ENCODE results near the gene MRPL16. TPM values are rescaled to one million over a fixed set of nuclear protein-coding genes. Genes with fewer than 3 reads are reported as not detected.

Gene MRPL16
- total RNA-seq, 1 donor from 2014 or later: 42.0 TPM

- Mint-ChIP-seq H3K4me1 (ENCODE audit: unreplicated experiment) (peaks cover 19% of the 10 kb centered on the region), H3K4me3 (ENCODE audit: unreplicated experiment) (no peak overlapping the region), H3K27ac (ENCODE audit: unreplicated experiment) (no peak overlapping the region)
These were observed 50.7 kb downstream of the MRPL16 start for GRCh38 chr11:59759900-59760299.

GRCh38 chr11:59758401-59759037 is 52.1 kb downstream of the MRPL16 start:
- no peak overlapping the region for H3K4me3 Mint-ChIP-seq (ENCODE audit: unreplicated experiment)
- no peak for TF ChIP-seq CTCF (IDR thresholded peaks at IDR 0.05)
- no peak overlapping the region for H3K27ac Mint-ChIP-seq (ENCODE audit: unreplicated experiment)
- DNase-seq (ENCODE audit: extremely low spot score, unreplicated experiment): no peak
- H3K36me3 Mint-ChIP-seq (ENCODE audit: unreplicated experiment): peaks cover 3% of the 10 kb centered on the region
- no peaks in the 10 kb centered on the region for H3K27me3 Mint-ChIP-seq (ENCODE audit: unreplicated experiment)
- H3K4me1 Mint-ChIP-seq (ENCODE audit: unreplicated experiment): peaks cover 21% of the 10 kb centered on the region
- H3K9me3 Mint-ChIP-seq (ENCODE audit: unreplicated experiment): no peaks in the 10 kb centered on the region

More at GRCh38 chr11:59759900-59760299, 50.7 kb downstream of the MRPL16 start:
- no peaks in the 10 kb centered on the region for H3K27me3 Mint-ChIP-seq (ENCODE audit: unreplicated experiment)
- no peaks in the 10 kb centered on the region for H3K9me3 Mint-ChIP-seq (ENCODE audit: unreplicated experiment)
- H3K36me3 Mint-ChIP-seq (ENCODE audit: unreplicated experiment): peaks cover 3% of the 10 kb centered on the region
- no peak for DNase-seq (ENCODE audit: extremely low spot score, unreplicated experiment)
- TF ChIP-seq CTCF (IDR thresholded peaks at IDR 0.05): no peak

GRCh38 chr11:59756845-59757244 is 53.7 kb downstream of the MRPL16 start:
- Mint-ChIP-seq H3K27me3 (ENCODE audit: unreplicated experiment) (no peaks in the 10 kb centered on the region), H3K4me3 (ENCODE audit: unreplicated experiment) (peak overlapping the region; percentile 78), H3K4me1 (ENCODE audit: unreplicated experiment) (peaks cover 21% of the 10 kb centered on the region), H3K36me3 (ENCODE audit: unreplicated experiment) (peaks cover 3% of the 10 kb centered on the region), H3K9me3 (ENCODE audit: unreplicated experiment) (no peaks in the 10 kb centered on the region), H3K27ac (ENCODE audit: unreplicated experiment) (no peak overlapping the region)
- no peak for TF ChIP-seq CTCF (IDR thresholded peaks at IDR 0.05)
- no peak for DNase-seq (ENCODE audit: extremely low spot score, unreplicated experiment)

GRCh38 chr11:59756558-59756840 is 54.1 kb downstream of the MRPL16 start:
- DNase-seq (ENCODE audit: extremely low spot score, unreplicated experiment): no peak
- no peaks in the 10 kb centered on the region for H3K9me3 Mint-ChIP-seq (ENCODE audit: unreplicated experiment)
- no peak for TF ChIP-seq CTCF (IDR thresholded peaks at IDR 0.05)
- peak overlapping the region; percentile 79 for H3K27ac Mint-ChIP-seq (ENCODE audit: unreplicated experiment)
- peak overlapping the region; percentile 78 for H3K4me3 Mint-ChIP-seq (ENCODE audit: unreplicated experiment)
- H3K27me3 Mint-ChIP-seq (ENCODE audit: unreplicated experiment): no peaks in the 10 kb centered on the region
- H3K36me3 Mint-ChIP-seq (ENCODE audit: unreplicated experiment): peaks cover 3% of the 10 kb centered on the region
- H3K4me1 Mint-ChIP-seq (ENCODE audit: unreplicated experiment): peaks cover 21% of the 10 kb centered on the region

Other genes starting within 250 kb of the MRPL16 start
- gene OSBP, start 195.0 kb downstream of the MRPL16 start, total RNA-seq: 45.7 and 46.0 TPM in 2 replicates
- 39.3 and 40.0 TPM in 2 replicates for gene PATL1, start 141.7 kb downstream of the MRPL16 start, total RNA-seq
- gene OR10V1, start 96.9 kb downstream of the MRPL16 start, total RNA-seq: not detected in 2 replicates
- gene STX3, start 55.4 kb downstream of the MRPL16 start, total RNA-seq: 16.5 and 17.8 TPM in 2 replicates
- gene CBLIF, start 34.7 kb upstream of the MRPL16 start, total RNA-seq: not detected in 2 replicates
- not detected in 2 replicates for gene TCN1, start 55.7 kb upstream of the MRPL16 start, total RNA-seq
- gene OOSP3, start 68.0 kb upstream of the MRPL16 start, total RNA-seq: not detected in 2 replicates
- gene OOSP1, start 127.7 kb upstream of the MRPL16 start, total RNA-seq: not detected in 2 replicates
- not detected in 2 replicates for gene OOSP4A, start 153.3 kb upstream of the MRPL16 start, total RNA-seq
- gene OOSP4B, start 206.4 kb upstream of the MRPL16 start, total RNA-seq: not detected in 2 replicates
- gene OOSP2, start 229.6 kb upstream of the MRPL16 start, total RNA-seq: not detected in 2 replicates
- gene MS4A3, start 245.9 kb upstream of the MRPL16 start, total RNA-seq: not detected in 2 replicates

Data from osteocyte (in vitro differentiated cells).